Body of pancreas (tissue), 4 donors: ENCODE data around the gene OR51S1. TPM values are rescaled to one million over a fixed set of nuclear protein-coding genes. Genes with fewer than 3 reads are reported as not detected.

ENCODE experiments used
- ATAC-seq: fragments of 150-250 bp; one replicate; pipeline ENCODE4 v1.9.1; 2016
- DNase-seq, 4 donors: peaks; one replicate each; pipeline ENCODE4 v3.0.0-alpha.2; 2019
- H3K27ac ChIP-seq, 4 donors: fragments of 200-600 bp; sonication (generic); 1 replicate in 3 of 4; 2 replicates in 1 of 4; pipeline versions ENCODE4 v1.5.1 to v1.6.1; 2016 to 2019; ENCODE audit warnings: mild to moderate bottlenecking in 1 of 4, mixed read lengths in 1 of 4, moderate library complexity in 1 of 4
- H3K27me3 ChIP-seq, 2 donors: fragments of 200-600 bp; sonication (generic); one replicate each; pipeline ENCODE4 v1.6.0; 2016; ENCODE audit warnings: mild to moderate bottlenecking in 1 of 2
- H3K36me3 ChIP-seq, 2 donors: fragments of 200-600 bp; sonication (generic); replicated peaks in 1 of 2; 2 replicates each; pipeline ENCODE4 v1.5.1; 2016; ENCODE audit warnings: low read depth in 2 of 2; ENCODE audit not compliant: insufficient read depth in 1 of 2
- H3K4me1 ChIP-seq: fragments of 200-600 bp; sonication (generic); one replicate; pipeline ENCODE4 v1.6.0; 2016
- H3K4me3 ChIP-seq, 2 donors: fragments of 200-600 bp; sonication (generic); 1 replicate in 1 of 2; 2 replicates in 1 of 2; pipeline ENCODE4 v1.5.1; 2016 to 2019
- H3K9me3 ChIP-seq, 3 donors: fragments of 200-600 bp; sonication (generic); 1 replicate in 2 of 3; 2 replicates in 1 of 3; pipeline ENCODE4 v1.5.1; 2016
- POLR2A ChIP-seq, 3 donors: fragments of 450-650 bp; IDR thresholded peaks; one replicate each; pipeline ENCODE4 v1.6.1; 2016; ENCODE audit warnings: antibody characterized with exemption in 3 of 3, mild to moderate bottlenecking in 2 of 3
- WGBS, 2 donors: methylation state at CpG; one replicate each; pipeline ENCODE4 v1.1.5; 2017; 5-methylcytosine and 5-hydroxymethylcytosine counted together
- intact Hi-C: fragments of 100-400 bp; cut with DNase I; formaldehyde crosslinking; loops from one replicate; pipeline ENCODE4 v1.15.1; 2023
- total RNA-seq, 2 donors: library from RNA; depleted of rRNA; stranded (reverse); fragments of >200 nt; gene quantifications; one replicate each; pipeline ENCODE4 v1.1.0, GENCODE V29; 2016
- TF ChIP-seq, protein P1 (sequence below), 7 experiments: fragments of 450-650 bp in 4 of 7; fragments of 200-600 bp in 3 of 7; sonication (generic) in 3 of 7; IDR thresholded peaks; one replicate each; pipeline ENCODE4 v1.5.1; 2016 to 2019; ENCODE audit warnings: antibody characterized with exemption in 7 of 7

Gene OR51S1
- total RNA-seq, 2 donors from 2014 or later, result not detected

DNA sequence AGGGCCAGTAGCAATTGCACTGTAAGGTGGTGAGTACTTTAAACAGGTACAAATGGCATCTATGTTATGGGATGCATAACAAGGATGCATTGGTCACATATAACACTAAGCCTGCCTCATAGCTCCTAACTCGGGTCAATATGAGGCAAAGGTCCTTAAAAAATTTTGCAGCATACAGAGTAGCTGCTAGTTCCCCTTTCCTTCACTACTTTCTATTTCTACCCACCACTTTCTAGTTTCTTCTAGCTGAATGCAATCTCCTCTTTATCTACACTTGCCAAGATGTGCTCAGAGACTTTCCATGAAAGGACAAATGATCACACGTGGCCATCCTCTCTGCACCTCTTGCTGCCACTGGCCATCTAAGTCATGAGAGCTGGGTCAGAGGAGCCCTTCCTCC lies 18.1 kb downstream of the OR51S1 start:
- Histone ChIP-seq H3K36me3 (no peaks in the 10 kb centered on the region), H3K27ac (no peak overlapping the region), H3K4me1 (no peaks in the 10 kb centered on the region), H3K27me3 (no peaks in the 10 kb centered on the region), H3K9me3 (no peaks in the 10 kb centered on the region), H3K4me3 (no peak overlapping the region)
- 52 to 79% methylated on average over 2 of the region's 2 CpGs for WGBS, 2 donors
- DNase-seq (no peak), ATAC-seq (no peak)
- intact Hi-C loops, result no loop called here
- TF ChIP-seq, protein P1, sequence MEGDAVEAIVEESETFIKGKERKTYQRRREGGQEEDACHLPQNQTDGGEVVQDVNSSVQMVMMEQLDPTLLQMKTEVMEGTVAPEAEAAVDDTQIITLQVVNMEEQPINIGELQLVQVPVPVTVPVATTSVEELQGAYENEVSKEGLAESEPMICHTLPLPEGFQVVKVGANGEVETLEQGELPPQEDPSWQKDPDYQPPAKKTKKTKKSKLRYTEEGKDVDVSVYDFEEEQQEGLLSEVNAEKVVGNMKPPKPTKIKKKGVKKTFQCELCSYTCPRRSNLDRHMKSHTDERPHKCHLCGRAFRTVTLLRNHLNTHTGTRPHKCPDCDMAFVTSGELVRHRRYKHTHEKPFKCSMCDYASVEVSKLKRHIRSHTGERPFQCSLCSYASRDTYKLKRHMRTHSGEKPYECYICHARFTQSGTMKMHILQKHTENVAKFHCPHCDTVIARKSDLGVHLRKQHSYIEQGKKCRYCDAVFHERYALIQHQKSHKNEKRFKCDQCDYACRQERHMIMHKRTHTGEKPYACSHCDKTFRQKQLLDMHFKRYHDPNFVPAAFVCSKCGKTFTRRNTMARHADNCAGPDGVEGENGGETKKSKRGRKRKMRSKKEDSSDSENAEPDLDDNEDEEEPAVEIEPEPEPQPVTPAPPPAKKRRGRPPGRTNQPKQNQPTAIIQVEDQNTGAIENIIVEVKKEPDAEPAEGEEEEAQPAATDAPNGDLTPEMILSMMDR (IDR thresholded peaks at IDR 0.05), result no peak
- no peak for TF ChIP-seq POLR2A (IDR thresholded peaks at IDR 0.05)

DNA sequence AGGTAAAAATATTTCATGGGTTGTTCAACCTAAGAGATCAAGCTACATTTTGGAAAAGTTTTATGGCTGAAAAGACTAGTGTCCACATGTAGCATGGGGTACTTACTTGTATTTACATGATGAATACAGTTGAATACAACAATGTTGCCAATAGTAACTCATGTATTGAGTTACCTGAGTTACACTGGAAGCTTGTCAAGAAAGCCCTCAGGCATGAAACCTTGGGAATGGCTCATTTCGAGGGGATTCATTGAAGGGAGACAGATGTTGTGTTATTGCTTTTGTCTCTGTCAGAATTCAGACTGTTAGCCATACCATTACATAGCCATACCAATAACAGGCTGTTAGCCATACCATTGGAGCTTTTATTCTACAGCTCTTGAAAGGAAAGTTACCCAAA lies 18.7 kb downstream of the OR51S1 start:
- intact Hi-C loops, result no loop called here
- no peak for ATAC-seq

DNA sequence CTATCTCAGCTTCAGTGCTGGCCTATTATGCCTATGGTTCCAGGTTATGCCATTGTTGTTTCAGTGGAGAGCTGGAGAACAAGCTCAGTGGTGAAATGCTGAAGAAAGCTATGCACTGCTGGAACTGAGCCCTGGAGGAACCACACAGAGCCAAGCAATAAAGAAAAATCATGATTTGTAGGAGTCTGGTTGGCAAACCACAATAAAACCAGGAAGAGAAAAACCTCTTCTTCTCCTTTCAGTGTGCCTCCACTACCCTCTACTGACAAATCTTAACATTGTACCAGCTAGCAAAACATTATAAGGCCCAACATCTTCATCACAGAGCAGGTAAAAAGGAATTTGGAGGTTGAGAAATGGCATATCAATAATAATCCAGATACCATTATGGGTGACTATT lies 22.6 kb downstream of the OR51S1 start:
- Histone ChIP-seq H3K27ac (no peak overlapping the region), H3K4me3 (no peak overlapping the region), H3K9me3 (no peaks in the 10 kb centered on the region), H3K36me3 (no peaks in the 10 kb centered on the region), H3K4me1 (no peaks in the 10 kb centered on the region), H3K27me3 (no peaks in the 10 kb centered on the region)
- TF ChIP-seq, protein P1 (IDR thresholded peaks at IDR 0.05), result peak in 4 of 7 experiments; percentile 12 to 27 (median 19)
- TF ChIP-seq POLR2A (IDR thresholded peaks at IDR 0.05), result no peak
- DNase-seq (no peak), ATAC-seq (no peak)
- intact Hi-C loops, result no loop called here

More for the DNA sequence above, 18.7 kb downstream of the OR51S1 start:
- no peak overlapping the region for H3K4me3 ChIP-seq
- H3K27me3 ChIP-seq, result no peaks in the 10 kb centered on the region
- H3K36me3 ChIP-seq, result no peaks in the 10 kb centered on the region
- TF ChIP-seq, protein P1 (IDR thresholded peaks at IDR 0.05), result no peak
- no peak for TF ChIP-seq POLR2A (IDR thresholded peaks at IDR 0.05)
- H3K27ac ChIP-seq, result no peak overlapping the region
- no peaks in the 10 kb centered on the region for H3K9me3 ChIP-seq
- no peak for DNase-seq
- H3K4me1 ChIP-seq, result no peaks in the 10 kb centered on the region
- WGBS, 2 donors, result 33 to 54% methylated on average over 1 of the region's 1 CpG

DNA sequence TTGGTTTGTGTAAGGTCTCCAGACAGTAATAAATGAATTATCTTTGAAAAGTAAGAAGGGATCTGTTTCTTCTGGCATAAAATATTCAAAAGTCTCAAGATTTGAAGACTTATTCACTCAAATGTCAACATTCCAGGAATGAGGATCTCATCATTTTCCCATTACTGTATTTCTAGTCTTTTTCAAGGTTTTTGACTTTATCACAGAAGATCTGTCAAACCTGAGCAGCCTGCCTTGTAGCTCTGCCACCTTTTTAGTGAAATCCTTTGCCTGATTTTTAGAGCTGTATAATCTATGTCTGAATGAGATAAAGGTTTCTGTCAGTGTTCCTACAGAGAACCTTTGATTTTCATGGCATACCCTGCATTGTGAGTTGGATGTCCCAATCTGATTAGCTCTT lies 23.9 kb downstream of the OR51S1 start:
- ATAC-seq (no peak), DNase-seq (no peak)
- no peak overlapping the region for H3K4me3 ChIP-seq
- TF ChIP-seq, protein P1 (IDR thresholded peaks at IDR 0.05), result no peak
- TF ChIP-seq POLR2A (IDR thresholded peaks at IDR 0.05), result no peak
- no peak overlapping the region for H3K27ac ChIP-seq
- intact Hi-C loops, result no loop called here
- H3K27me3 ChIP-seq, result no peaks in the 10 kb centered on the region
- H3K4me1 ChIP-seq, result no peaks in the 10 kb centered on the region
- no peaks in the 10 kb centered on the region for H3K9me3 ChIP-seq
- no peaks in the 10 kb centered on the region for H3K36me3 ChIP-seq

DNA sequence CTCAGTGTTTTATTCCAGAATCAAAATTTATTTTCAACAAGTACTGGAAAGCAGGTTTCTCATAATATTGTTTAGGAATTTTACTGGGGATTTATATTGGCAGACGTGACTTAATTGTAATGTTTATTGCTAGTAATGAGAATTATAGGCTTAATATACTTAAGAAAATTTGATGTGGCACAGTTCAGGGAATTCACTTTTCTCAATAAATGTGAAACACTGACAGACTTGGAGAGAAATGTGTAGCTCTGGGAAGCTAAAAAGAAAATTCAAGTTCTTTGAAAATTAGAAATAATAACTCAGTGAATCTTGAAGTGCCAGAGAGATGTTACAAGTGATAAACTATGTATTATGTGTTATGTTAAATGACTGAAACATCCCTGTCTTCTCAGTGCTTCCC lies 28.0 kb downstream of the OR51S1 start, which contains the start of gene OR51F2:
TSS of gene OR51F2 (plus strand) at position 301 of the 400 bp plus-strand sequence. CDS start 101 bp downstream, outside the sequence.
- Histone ChIP-seq H3K4me3 (no peak within 1 kb of the TSS), H3K4me1 (no peaks in the 10 kb centered on the region), H3K9me3 (no peaks in the 10 kb centered on the region), H3K27me3 (no peaks in the 10 kb centered on the region), H3K36me3 (no peaks in the 10 kb centered on the region), H3K27ac (no peak within 1 kb of the TSS)
- 69 to 73% methylated on average over 1 of the region's 1 CpG for WGBS, 2 donors
- TF ChIP-seq POLR2A (IDR thresholded peaks at IDR 0.05), result no peak
- no peak for DNase-seq
- intact Hi-C loops, result no loop called here
- no peak for ATAC-seq
